CD4-positive, alpha-beta T cell (primary cell): ENCODE data around the gene GATA5. TPM values are rescaled to one million over a fixed set of nuclear protein-coding genes. Genes with fewer than 3 reads are reported as not detected.

ENCODE experiments used
- ATAC-seq: fragments of 200-7000 bp; cut with Tn5 transposase; one replicate; pipeline ENCODE4 v1.10.0; 2022; ENCODE audit warnings: mild to moderate bottlenecking; ENCODE audit not compliant: poor library complexity
- CTCF ChIA-PET: fragments of 350-600 bp; sonication (Branson Sonifier 250); formaldehyde crosslinking; loops from one replicate; lab custom pipeline; 2021; ENCODE audit warnings: antibody characterized with exemption, inconsistent platforms; lab: Charles Lee
- POLR2A ChIA-PET: fragments of 350-600 bp; sonication (Branson Sonifier 250); formaldehyde crosslinking; loops from one replicate; lab custom pipeline; 2021; ENCODE audit warnings: antibody characterized with exemption, inconsistent platforms; lab: Charles Lee
- DNase-seq, 14 experiments: peaks; one replicate each; pipeline ENCODE4 v3.0.0-alpha.2; 2013 to 2020; ENCODE audit warnings: mixed read lengths in 2 of 14
- H3K27ac ChIP-seq, 2 donors: one replicate each; pipeline versions ENCODE4 v1.5.1 to v1.7.0; 2013; ENCODE audit warnings: low read length in 2 of 2, low read depth in 1 of 2, mild to moderate bottlenecking in 1 of 2
- H3K27me3 ChIP-seq, 2 experiments: 1 replicate in 1 of 2; 2 replicates in 1 of 2; pipeline versions ENCODE4 v1.6.1 to v1.7.0; 2013; ENCODE audit warnings: low read length in 2 of 2, control low read depth in 1 of 2, mild to moderate bottlenecking in 1 of 2, moderate library complexity in 1 of 2; ENCODE audit not compliant: insufficient read depth in 2 of 2, control insufficient read depth in 1 of 2
- H3K36me3 ChIP-seq: one replicate; pipeline ENCODE4 v1.6.1; 2013; ENCODE audit warnings: low read length, control low read depth; ENCODE audit not compliant: insufficient read depth
- H3K4me1 ChIP-seq: one replicate; pipeline ENCODE4 v1.6.1; 2013; ENCODE audit warnings: low read length, control low read depth; ENCODE audit not compliant: insufficient read depth
- H3K4me3 ChIP-seq: one replicate; pipeline ENCODE4 v1.5.1; 2013; ENCODE audit warnings: mild to moderate bottlenecking, low read length, moderate library complexity
- H3K9me3 ChIP-seq, 2 experiments: 1 replicate in 1 of 2; 2 replicates in 1 of 2; pipeline versions ENCODE4 v1.6.1 to v1.7.0; 2013; ENCODE audit warnings: low read length in 2 of 2, mild to moderate bottlenecking in 2 of 2, control low read depth in 1 of 2, moderate library complexity in 1 of 2; ENCODE audit not compliant: control insufficient read depth in 1 of 2, insufficient read depth in 1 of 2
- H3K27ac Mint-ChIP-seq: one replicate; pipeline ENCODE4 v1.8.0; 2020; ENCODE audit warnings: mixed read lengths
- H3K27me3 Mint-ChIP-seq: one replicate; pipeline ENCODE4 v1.8.0; 2021; ENCODE audit warnings: mixed read lengths
- H3K36me3 Mint-ChIP-seq: one replicate; pipeline ENCODE4 v1.8.0; 2021; ENCODE audit warnings: low read depth, mixed read lengths
- H3K4me1 Mint-ChIP-seq: one replicate; pipeline ENCODE4 v1.8.0; 2021; ENCODE audit warnings: low read depth, mixed read lengths
- H3K4me3 Mint-ChIP-seq: one replicate; pipeline ENCODE4 v1.8.0; 2020; ENCODE audit warnings: mild to moderate bottlenecking, mixed read lengths
- H3K9me3 Mint-ChIP-seq: one replicate; pipeline ENCODE4 v1.8.0; 2020; ENCODE audit warnings: mixed read lengths
- intact Hi-C, 2 experiments: fragments of 100-400 bp; cut with DNase I in 1 of 2; cut with micrococcal nuclease in 1 of 2; formaldehyde crosslinking; loops; one replicate each; pipeline versions ENCODE4 v1.15.1 to v1.9.0; 2023 to 2025; cut with DNase I, micrococcal nuclease
- total RNA-seq, 174 experiments: library from RNA in 2 of 174; stranded (reverse) in 2 of 174; gene quantifications; one replicate each; pipeline ENCODE4 v1.2.3 and lab custom pipeline; 2021 to 2026
- TF ChIP-seq, protein P1 (sequence below): fragments of 200-600 bp; IDR thresholded peaks from one replicate; pipeline ENCODE4 v1.8.0; 2022; ENCODE audit warnings: antibody characterized with exemption, mild to moderate bottlenecking

The GATA5 gene
- total RNA-seq, 2 experiments from 2014 or later = not detected

DNA sequence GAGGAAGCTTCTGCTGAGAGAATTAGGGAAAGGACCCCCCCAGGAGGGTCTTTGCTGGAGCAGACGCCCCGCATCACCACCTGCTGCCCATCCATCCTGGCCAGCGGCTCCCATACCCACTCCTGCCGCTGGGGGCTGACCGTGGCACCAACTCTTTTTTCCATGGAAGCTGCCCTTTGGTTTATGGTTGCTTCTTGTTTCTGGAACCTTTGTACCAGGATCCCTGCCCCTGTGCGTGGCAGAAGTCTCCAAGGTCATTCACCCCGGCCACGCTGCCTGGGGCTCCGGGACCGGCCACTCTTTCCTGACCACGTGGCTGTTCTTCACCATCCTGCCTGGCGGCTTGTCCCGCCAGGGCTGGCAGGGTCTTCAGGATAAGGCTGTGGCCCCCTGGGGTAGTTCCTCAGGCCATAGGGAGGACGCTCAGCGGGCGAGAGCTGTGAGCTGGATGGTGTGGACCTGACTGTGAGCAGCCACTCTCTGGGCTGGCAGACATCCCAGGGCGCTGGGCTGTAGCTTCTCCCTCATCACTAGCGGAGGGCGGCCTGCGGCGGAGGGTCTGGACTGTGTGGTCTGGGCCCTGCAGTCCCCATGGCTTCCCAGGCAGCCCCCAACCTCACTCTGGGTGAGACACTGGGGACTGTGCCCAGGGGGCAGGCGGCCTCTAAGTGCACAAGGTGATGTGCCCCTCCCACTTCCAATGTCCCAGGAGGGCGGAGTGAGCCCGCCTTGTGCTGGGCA, 25.7 kb downstream of the GATA5 start:
- intact Hi-C loops = no loop called here
- no peak for DNase-seq
- Mint-ChIP-seq H3K27ac (no peak overlapping the region), H3K9me3 (no peaks in the 10 kb centered on the region), H3K36me3 (no peaks in the 10 kb centered on the region), H3K4me1 (no peaks in the 10 kb centered on the region), H3K4me3 (no peak overlapping the region), H3K27me3 (peaks cover 10% of the 10 kb centered on the region)
- no peak for ATAC-seq
- CTCF ChIA-PET = no interaction called here
- Histone ChIP-seq H3K4me1 (no peaks in the 10 kb centered on the region), H3K4me3 (no peak overlapping the region), H3K27ac (no peak overlapping the region), H3K27me3 (peaks cover 0 to 8% of the 10 kb centered on the region in 2 experiments), H3K9me3 (no peaks in the 10 kb centered on the region), H3K36me3 (no peaks in the 10 kb centered on the region)
- POLR2A ChIA-PET = no interaction called here
- TF ChIP-seq, protein P1, sequence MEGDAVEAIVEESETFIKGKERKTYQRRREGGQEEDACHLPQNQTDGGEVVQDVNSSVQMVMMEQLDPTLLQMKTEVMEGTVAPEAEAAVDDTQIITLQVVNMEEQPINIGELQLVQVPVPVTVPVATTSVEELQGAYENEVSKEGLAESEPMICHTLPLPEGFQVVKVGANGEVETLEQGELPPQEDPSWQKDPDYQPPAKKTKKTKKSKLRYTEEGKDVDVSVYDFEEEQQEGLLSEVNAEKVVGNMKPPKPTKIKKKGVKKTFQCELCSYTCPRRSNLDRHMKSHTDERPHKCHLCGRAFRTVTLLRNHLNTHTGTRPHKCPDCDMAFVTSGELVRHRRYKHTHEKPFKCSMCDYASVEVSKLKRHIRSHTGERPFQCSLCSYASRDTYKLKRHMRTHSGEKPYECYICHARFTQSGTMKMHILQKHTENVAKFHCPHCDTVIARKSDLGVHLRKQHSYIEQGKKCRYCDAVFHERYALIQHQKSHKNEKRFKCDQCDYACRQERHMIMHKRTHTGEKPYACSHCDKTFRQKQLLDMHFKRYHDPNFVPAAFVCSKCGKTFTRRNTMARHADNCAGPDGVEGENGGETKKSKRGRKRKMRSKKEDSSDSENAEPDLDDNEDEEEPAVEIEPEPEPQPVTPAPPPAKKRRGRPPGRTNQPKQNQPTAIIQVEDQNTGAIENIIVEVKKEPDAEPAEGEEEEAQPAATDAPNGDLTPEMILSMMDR = no peak

DNA sequence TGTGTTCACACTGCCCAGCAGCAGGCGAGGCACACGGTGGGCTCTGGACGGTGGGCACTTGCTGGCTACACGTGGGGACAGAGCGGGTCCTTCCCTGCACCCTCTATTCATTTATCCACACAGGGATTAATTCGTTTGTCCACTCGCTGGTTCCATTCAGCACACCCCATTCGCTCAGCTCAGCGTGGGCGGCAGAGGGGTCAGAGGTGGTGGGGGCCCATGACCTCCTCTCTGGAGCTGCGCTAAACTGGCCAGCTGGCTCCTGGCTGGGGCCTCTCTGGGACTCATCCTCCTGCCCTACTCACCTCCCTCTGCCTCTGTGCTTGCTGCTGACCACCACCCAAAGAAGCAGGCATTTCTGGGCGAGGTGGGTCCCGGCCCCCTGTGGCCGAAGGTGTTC, 27.0 kb downstream of the GATA5 start:
- ChIA-PET POLR2A (no interaction called here), CTCF (no interaction called here)
- H3K9me3 Mint-ChIP-seq = no peaks in the 10 kb centered on the region
- no peaks in the 10 kb centered on the region for H3K9me3 ChIP-seq
- H3K27me3 ChIP-seq = peaks cover 0 to 5% of the 10 kb centered on the region in 2 experiments
- no peak overlapping the region for H3K4me3 ChIP-seq
- H3K4me1 ChIP-seq = no peaks in the 10 kb centered on the region
- no peak overlapping the region for H3K27ac Mint-ChIP-seq
- ATAC-seq = no peak
- no peaks in the 10 kb centered on the region for H3K36me3 Mint-ChIP-seq
- intact Hi-C loops = no loop called here
- no peak for DNase-seq
- H3K4me3 Mint-ChIP-seq = no peak overlapping the region
- H3K36me3 ChIP-seq = no peaks in the 10 kb centered on the region
- H3K27me3 Mint-ChIP-seq = peaks cover 10% of the 10 kb centered on the region
- H3K4me1 Mint-ChIP-seq = no peaks in the 10 kb centered on the region
- no peak overlapping the region for H3K27ac ChIP-seq
- TF ChIP-seq, protein P1 = no peak

DNA sequence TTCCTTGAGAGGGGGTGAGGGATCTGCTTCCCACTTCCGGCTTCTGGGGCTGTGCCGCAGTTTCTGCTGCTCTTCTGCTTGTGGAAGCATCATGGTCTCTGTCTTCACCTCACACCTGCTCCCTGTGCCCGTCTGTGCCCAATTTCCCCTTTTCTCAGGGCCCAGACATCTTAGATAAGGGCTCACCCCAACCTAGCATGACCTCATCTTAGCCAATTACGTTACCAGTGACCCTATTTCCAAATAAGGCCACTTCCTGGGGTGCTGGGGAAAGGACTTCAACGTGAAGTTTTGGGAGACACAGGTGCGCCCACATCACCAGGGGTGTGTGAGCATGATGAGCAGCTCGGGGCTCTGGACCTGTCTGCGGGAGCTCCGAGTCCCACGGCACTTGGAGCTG, 27.8 kb downstream of the GATA5 start:
- Histone ChIP-seq H3K9me3 (no peaks in the 10 kb centered on the region), H3K36me3 (no peaks in the 10 kb centered on the region), H3K27me3 (peaks cover 0 to 5% of the 10 kb centered on the region in 2 experiments), H3K27ac (no peak overlapping the region), H3K4me3 (no peak overlapping the region), H3K4me1 (no peaks in the 10 kb centered on the region)
- POLR2A ChIA-PET = no interaction called here
- peaks cover 12% of the 10 kb centered on the region for H3K27me3 Mint-ChIP-seq
- intact Hi-C loops = no loop called here
- no peak for DNase-seq
- no peaks in the 10 kb centered on the region for H3K36me3 Mint-ChIP-seq
- H3K4me1 Mint-ChIP-seq = no peaks in the 10 kb centered on the region
- no peak overlapping the region for H3K27ac Mint-ChIP-seq
- no peak for ATAC-seq
- no peak overlapping the region for H3K4me3 Mint-ChIP-seq
- no peaks in the 10 kb centered on the region for H3K9me3 Mint-ChIP-seq
- CTCF ChIA-PET = no interaction called here
- TF ChIP-seq, protein P1 = no peak
